ENCODE data around the gene TBC1D13. TPM values are rescaled to one million over a fixed set of nuclear protein-coding genes. Genes with fewer than 3 reads are reported as not detected.

Gene TBC1D13
- total RNA-seq, 1 donor from 2014 or later: 19.8 TPM

- Histone ChIP-seq H3K9me3 (no peaks in the 10 kb centered on the region), H3K27me3 (no peaks in the 10 kb centered on the region), H3K27ac (peak overlapping the region; percentile 81 to 90), H3K36me3 (peaks cover 26 to 44% of the 10 kb centered on the region in 2 donors), H3K4me3 (peak overlapping the region; percentile 80 to 94), H3K4me1 (peaks cover 11 to 12% of the 10 kb centered on the region in 2 donors)
- intact Hi-C loops (cut with DNase I): loop anchor here (1.0 to 5.0 kb wide), 3 partner anchors 11 to 208 kb away; partner anchors contain the start of genes ENDOG, LRRC8A and MIGA2
- no peak for TF ChIP-seq CTCF (IDR thresholded peaks at IDR 0.05)
- no peak for DNase-seq (ENCODE audit: low spot score in 2 of 2)
These were observed 41.8 kb downstream of the TBC1D13 start for GRCh38 chr9:128828719-128829452.

- Histone ChIP-seq H3K4me3 (peak within 1 kb of the TSS; percentile 80 to 94), H3K4me1 (peaks cover 11 to 12% of the 10 kb centered on the region in 2 donors), H3K9me3 (no peaks in the 10 kb centered on the region), H3K27me3 (no peaks in the 10 kb centered on the region), H3K36me3 (peaks cover 25 to 36% of the 10 kb centered on the region in 2 donors), H3K27ac (peak within 1 kb of the TSS; percentile 81 to 90)
- intact Hi-C loops (cut with DNase I): loop anchor here (1.0 to 5.0 kb wide), 3 partner anchors 11 to 208 kb away; partner anchors contain the start of genes ENDOG, LRRC8A and MIGA2
- peak; percentile 78 to 97 for DNase-seq (ENCODE audit: low spot score in 2 of 2)
- TF ChIP-seq CTCF (IDR thresholded peaks at IDR 0.05): no peak
These were observed 42.6 kb downstream of the TBC1D13 start, which contains the start of gene SPOUT1 for GRCh38 chr9:128829477-128830251. SPOUT1 (minus strand) TSS chr9:128829794; CDS start chr9:128829780, 14 bp downstream.

GRCh38 chr9:128833696-128834095 is 46.6 kb downstream of the TBC1D13 start:
- Histone ChIP-seq H3K4me3 (no peak overlapping the region), H3K27me3 (no peaks in the 10 kb centered on the region), H3K9me3 (no peaks in the 10 kb centered on the region), H3K27ac (no peak overlapping the region), H3K4me1 (peaks cover 9 to 10% of the 10 kb centered on the region in 2 donors), H3K36me3 (peaks cover 15 to 18% of the 10 kb centered on the region in 2 donors)
- DNase-seq (ENCODE audit: low spot score in 2 of 2): no peak
- intact Hi-C loops (cut with DNase I): no loop called here
- no peak for TF ChIP-seq CTCF (IDR thresholded peaks at IDR 0.05)

GRCh38 chr9:128835246-128836210 is 48.5 kb downstream of the TBC1D13 start:
- Histone ChIP-seq H3K4me1 (no peaks in the 10 kb centered on the region), H3K27ac (no peak overlapping the region), H3K4me3 (no peak overlapping the region), H3K36me3 (peaks cover 15 to 18% of the 10 kb centered on the region in 2 donors), H3K27me3 (no peaks in the 10 kb centered on the region), H3K9me3 (no peaks in the 10 kb centered on the region)
- no peak for DNase-seq (ENCODE audit: low spot score in 2 of 2)
- TF ChIP-seq CTCF (IDR thresholded peaks at IDR 0.05): no peak
- intact Hi-C loops (cut with DNase I): no loop called here

All from ascending aorta (tissue), 2 donors.